Adrenal gland (tissue), 12 donors: ENCODE data around the gene TMEM242. TPM values are rescaled to one million over a fixed set of nuclear protein-coding genes. Genes with fewer than 3 reads are reported as not detected.
"Not testable (repeated sequence)": the region's sequence is repeated elsewhere in the genome, so short reads cannot be mapped to it uniquely, and the experiment has no call there.

Source experiments
- DNase-seq, 7 donors: peaks; one replicate each; pipeline ENCODE4 v3.0.0-alpha.2; 2019 to 2020
- H3K27ac ChIP-seq, 5 donors: fragments of 200-600 bp; sonication (generic) in 4 of 5; 1 replicate in 3 of 5; 2 replicates in 2 of 5; pipeline versions ENCODE4 v1.5.1 to v1.8.0; 2016 to 2020; ENCODE audit warnings: mild to moderate bottlenecking in 1 of 5
- H3K27me3 ChIP-seq: fragments of 200-600 bp; 2 replicates; pipeline ENCODE4 v1.8.0; 2021
- H3K36me3 ChIP-seq, 2 donors: fragments of 200-600 bp; replicated peaks in 1 of 2; 1 replicate in 1 of 2; 2 replicates in 1 of 2; pipeline versions ENCODE4 v1.5.1 to v1.8.0; 2018 to 2022
- H3K4me1 ChIP-seq, 2 donors: fragments of 200-600 bp; replicated peaks in 1 of 2; 1 replicate in 1 of 2; 2 replicates in 1 of 2; pipeline versions ENCODE4 v1.5.1 to v1.8.0; 2018 to 2021
- H3K4me3 ChIP-seq, 4 donors: fragments of 200-600 bp; sonication (generic) in 3 of 4; one replicate each; pipeline ENCODE4 v1.5.1; 2016 to 2018
- H3K9me3 ChIP-seq, 3 donors: fragments of 200-600 bp; sonication (generic) in 1 of 3; replicated peaks in 1 of 3; 1 replicate in 2 of 3; 2 replicates in 1 of 3; pipeline versions ENCODE4 v1.5.1 to v1.8.0; 2016 to 2021
- CTCF ChIP-seq, 6 experiments: fragments of 450-650 bp in 4 of 6; fragments of 200-600 bp in 2 of 6; sonication (generic) in 1 of 6; IDR thresholded peaks; 1 replicate in 5 of 6; 2 replicates in 1 of 6; pipeline versions ENCODE4 v1.5.1 to v1.8.0; 2016 to 2021; ENCODE audit warnings: antibody characterized with exemption in 6 of 6, mild to moderate bottlenecking in 2 of 6, moderate library complexity in 1 of 6
- POLR2A ChIP-seq, 2 donors: fragments of 450-650 bp; IDR thresholded peaks; one replicate each; pipeline ENCODE4 v1.6.1; 2017; ENCODE audit warnings: antibody characterized with exemption in 2 of 2, mild to moderate bottlenecking in 2 of 2, moderate library complexity in 1 of 2
- WGBS, 4 donors: extraction: QIAGEN DNeasy Blood & Tissue Kit in 2 of 4; methylation state at CpG; one replicate each; pipeline versions ENCODE4 v1.1.5 to v1.1.7; 2013 to 2017; 5-methylcytosine and 5-hydroxymethylcytosine counted together
- intact Hi-C, 2 donors: fragments of 100-400 bp; cut with DNase I; formaldehyde crosslinking; loops; one replicate each; pipeline versions ENCODE4 v1.14.1 to v1.15.0; 2022 to 2023
- polyA plus RNA-seq, 3 donors: library from polyadenylated mRNA; stranded (reverse); fragments of 200-250 nt in 2 of 3; fragments of 350-450 nt in 1 of 3; fragmentation: Illumina TruSeq in 1 of 3; extraction: RNeasy Lipid Tissue Mini Kit (QIAGEN cat#74804) in 1 of 3; gene quantifications; one replicate each; pipeline ENCODE4 v1.2.3, GENCODE V29; 2013 to 2014
- total RNA-seq, 9 donors: library from RNA; depleted of rRNA in 4 of 9; stranded (reverse); fragments of >200 nt in 4 of 9; fragments of 120-200 nt in 1 of 9; fragmentation: NEBNext Ultra II Directional in 1 of 9; extraction: Animal tissue kit (Norgen Biotek cat#: 25700) in 1 of 9; gene quantifications; one replicate each; pipeline versions ENCODE4 v1.1.0 to v1.2.4, GENCODE V29; 2013 to 2023
- donor health status: healthy with polysubstance abuse.
- donor health status: Bipolar disorder and iron deficiency.
- donor health status: DM: yes; HTN: yes; CAD: no.
- donor health status: DM: no; HTN: no; CAD: no.
- donor health status: DM: no; HTN: no; CAD: no.
- donor health status: DM: yes; HTN: yes; CAD: no.

Gene TMEM242
- total and polyA plus RNA-seq, 12 donors = 7.4 to 17.2 (median 12.5) TPM

GRCh38 chr6:157312757-157313156, 10.6 kb downstream of the TMEM242 start:
- intact Hi-C loops = loop anchor here (5.0 to 10.0 kb wide), 4 partner anchors 282 to 360 kb away; no protein-coding TSS in a partner anchor
- Histone ChIP-seq H3K9me3 (no peaks in the 10 kb centered on the region), H3K27me3 (no peaks in the 10 kb centered on the region), H3K4me3 (no peak overlapping the region), H3K27ac (no peak overlapping the region), H3K4me1 (peaks cover 11 to 30% of the 10 kb centered on the region in 2 donors), H3K36me3 (peaks cover 0 to 23% of the 10 kb centered on the region in 2 donors)
- TF ChIP-seq CTCF (IDR thresholded peaks at IDR 0.05) = no peak
- no peak for TF ChIP-seq POLR2A (IDR thresholded peaks at IDR 0.05)
- DNase-seq = no peak
- 70 to 72% (median 71%) methylated on average over 9 of the region's 9 CpGs for WGBS, 4 donors

DNA sequence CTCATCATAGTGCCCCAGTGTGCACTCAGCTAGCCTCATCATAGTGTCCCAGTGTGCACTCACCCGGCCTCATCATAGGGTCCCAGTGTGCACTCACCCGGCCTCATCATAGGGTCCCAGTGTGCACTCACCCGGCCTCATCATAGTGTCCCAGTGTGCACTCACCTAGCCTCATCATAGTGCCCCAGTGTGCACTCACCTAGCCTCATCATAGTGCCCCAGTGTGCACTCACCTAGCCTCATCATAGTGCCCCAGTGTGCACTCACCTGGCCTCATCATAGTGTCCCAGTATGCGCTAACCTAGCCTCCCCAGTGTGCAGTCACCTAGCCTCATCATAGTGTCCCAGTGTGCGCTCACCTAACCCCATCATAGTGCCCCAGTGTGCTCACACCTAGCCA, 12.6 kb downstream of the TMEM242 start:
- Histone ChIP-seq H3K36me3 (peaks cover 0 to 15% of the 10 kb centered on the region in 2 donors), H3K4me1 (peaks cover 13 to 36% of the 10 kb centered on the region in 2 donors)
- H3K4me3 ChIP-seq, H3K27ac ChIP-seq, H3K27me3 ChIP-seq, H3K9me3 ChIP-seq, DNase-seq: not testable (repeated sequence)
- WGBS, 4 donors = 67 to 88% (median 78%) methylated on average over 4 to 5 of the region's 5 CpGs
- intact Hi-C loops = loop anchor here (5.0 to 10.0 kb wide), 4 partner anchors 284 to 362 kb away; no protein-coding TSS in a partner anchor

- Histone ChIP-seq H3K9me3 (no peaks in the 10 kb centered on the region), H3K27ac (peak overlapping the region in 1 of 5 donors; percentile 86), H3K4me3 (no peak overlapping the region), H3K4me1 (peaks cover 14 to 39% of the 10 kb centered on the region in 2 donors), H3K27me3 (no peaks in the 10 kb centered on the region), H3K36me3 (no peaks in the 10 kb centered on the region)
- TF ChIP-seq POLR2A (IDR thresholded peaks at IDR 0.05) (no peak), CTCF (IDR thresholded peaks at IDR 0.05) (no peak)
- no peak for DNase-seq
- 65 to 81% (median 71%) methylated on average over 5 of the region's 5 CpGs for WGBS, 4 donors
- intact Hi-C loops = no loop called here
Observed at GRCh38 chr6:157307661-157308060, 15.7 kb downstream of the TMEM242 start.

DNA sequence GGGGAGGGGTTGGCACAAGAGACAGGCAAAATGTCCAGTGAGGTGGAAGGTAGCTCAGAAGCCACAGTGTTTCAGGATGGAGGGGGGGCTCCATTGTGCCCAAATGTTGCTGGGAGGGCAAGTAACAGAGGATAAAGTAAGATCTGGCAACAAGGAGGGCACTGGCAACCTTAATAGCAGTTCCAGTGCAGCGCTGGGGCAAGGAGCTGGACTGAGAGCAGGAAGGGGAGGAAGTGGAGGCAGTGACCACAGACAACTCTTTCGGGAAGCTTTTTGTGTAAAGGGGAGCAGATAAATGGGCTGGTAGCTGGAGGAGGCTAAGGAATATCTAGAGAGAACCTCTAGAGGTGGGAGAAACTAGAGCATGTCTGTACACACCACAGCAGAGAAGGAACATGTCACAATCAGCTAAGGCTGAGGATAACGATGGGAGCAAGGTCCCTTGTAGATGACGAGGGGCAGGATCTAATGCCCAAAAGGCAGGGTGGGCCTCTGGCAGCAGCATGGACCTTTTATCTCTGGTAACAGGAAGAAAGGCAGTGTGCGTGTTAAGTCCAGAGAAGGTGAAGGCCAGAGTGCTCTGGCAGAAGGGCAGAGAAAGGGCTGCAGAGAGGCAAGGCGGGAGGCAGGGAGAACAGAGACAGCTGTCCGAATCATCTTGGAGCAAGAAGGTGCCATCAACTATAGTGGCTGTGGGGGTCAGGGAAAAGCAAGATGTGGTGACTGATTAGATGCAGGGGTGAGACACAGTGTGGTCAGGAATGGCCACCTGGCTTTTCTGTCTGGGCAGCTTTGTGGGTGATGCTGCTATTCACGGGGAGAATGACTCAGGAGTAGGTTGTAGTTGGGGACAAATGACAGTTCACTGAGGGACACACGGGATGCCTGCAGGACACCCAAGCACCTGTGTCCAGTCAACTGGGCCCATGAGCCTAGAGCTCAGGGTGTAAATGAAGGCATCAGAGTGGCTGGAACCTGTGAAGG, 17.4 kb downstream of the TMEM242 start:
- peak in 5 of 7 donors; percentile 41 to 78 (median 56) for DNase-seq
- H3K9me3 ChIP-seq = no peaks in the 10 kb centered on the region
- TF ChIP-seq CTCF (IDR thresholded peaks at IDR 0.05) = no peak
- TF ChIP-seq POLR2A (IDR thresholded peaks at IDR 0.05) = peak in 1 of 2 donors; percentile 14
- 40 to 56% (median 47%) methylated on average over 9 of the region's 9 CpGs for WGBS, 4 donors
- H3K27ac ChIP-seq = peak overlapping the region; percentile 40 to 86 (median 68)
- no peaks in the 10 kb centered on the region for H3K36me3 ChIP-seq
- peaks cover 14 to 43% of the 10 kb centered on the region in 2 donors for H3K4me1 ChIP-seq
- H3K27me3 ChIP-seq = no peaks in the 10 kb centered on the region
- intact Hi-C loops = no loop called here
- no peak overlapping the region for H3K4me3 ChIP-seq
